Measurements from ENCODE around the gene PFDN4.

- TF ChIP-seq CTCF (IDR thresholded peaks at IDR 0.05; ENCODE audit: borderline replicate concordance, extremely low read depth, low read length, poor library complexity, severe bottlenecking): no peak
- TF ChIP-seq EZH2 (IDR thresholded peaks at IDR 0.05; ENCODE audit: borderline replicate concordance, low read depth, low read length, severe bottlenecking): no peak
These were observed 37.8 kb upstream of the PFDN4 start for GRCh38 chr20:54170026-54170471.
